Endothelial cell of umbilical vein (primary cell): ENCODE measurements around the gene CAT. TPM values are rescaled to one million over a fixed set of nuclear protein-coding genes. Genes with fewer than 3 reads are reported as not detected.

Source experiments
- BruUV-seq: library from RNA; stranded (reverse); fragments of 400-500 nt; replicated peaks from 2 replicates; lab custom pipeline; 2021; lab: Mats Ljungman, UMichigan
- CTCF ChIA-PET: fragments of 300-600, 350-600 bp; sonication (Branson Sonifier 250); formaldehyde crosslinking; loops from one replicate; lab custom pipeline; 2021; ENCODE audit warnings: antibody characterized with exemption, inconsistent platforms; lab: Charles Lee
- POLR2A ChIA-PET: fragments of 300-600, 350-600 bp; sonication (Branson Sonifier 250); formaldehyde crosslinking; loops from one replicate; lab custom pipeline; 2021; ENCODE audit warnings: antibody characterized with exemption, inconsistent platforms; lab: Charles Lee
- DNase-seq: peaks from one replicate; pipeline ENCODE4 v3.0.0-alpha.2; 2011; ENCODE audit warnings: low read depth, low spot score
- FAIRE-seq: peaks from 2 replicates; lab custom pipeline; 2011; peaks lifted over from hg19 to GRCh38; lab: Jason Lieb, UNC
- H2AFZ ChIP-seq: 2 replicates; pipeline ENCODE4 v1.6.0; 2012; ENCODE audit warnings: low read depth, low read length, control low read depth, inconsistent platforms
- H3K27ac ChIP-seq: 2 replicates; pipeline ENCODE4 v1.5.1; 2011; ENCODE audit warnings: low read depth, mild to moderate bottlenecking, control low read depth, low read length, moderate library complexity; ENCODE audit not compliant: insufficient read depth
- H3K27me3 ChIP-seq, 2 experiments: 2 replicates each; pipeline versions ENCODE4 v1.6.0 to v1.6.1; 2011; ENCODE audit warnings: low read length in 2 of 2, mixed read lengths in 1 of 2; ENCODE audit not compliant: control insufficient read depth in 2 of 2, insufficient read depth in 2 of 2
- H3K36me3 ChIP-seq, 2 experiments: 2 replicates in 1 of 2; 3 replicates in 1 of 2; pipeline ENCODE4 v1.5.1; 2011; ENCODE audit warnings: low read length in 2 of 2, mild to moderate bottlenecking in 1 of 2, moderate library complexity in 1 of 2; ENCODE audit not compliant: control insufficient read depth in 2 of 2, insufficient read depth in 2 of 2; ENCODE audit errors: extremely low read depth in 1 of 2
- H3K4me1 ChIP-seq: 3 replicates; pipeline ENCODE4 v1.5.1; 2011; ENCODE audit warnings: mild to moderate bottlenecking, low read length; ENCODE audit not compliant: control insufficient read depth, insufficient read depth; ENCODE audit errors: extremely low read depth
- H3K4me2 ChIP-seq: 2 replicates; pipeline ENCODE4 v1.6.1; 2011; ENCODE audit warnings: low read length, control low read depth, mixed read lengths; ENCODE audit not compliant: insufficient read depth
- H3K4me3 ChIP-seq, 3 experiments: fragments of 200-600 bp in 1 of 3; sonication (generic), shearing (Covaris generic) in 1 of 3; replicated peaks in 1 of 3; 2 replicates each; pipeline ENCODE4 v1.5.1; 2011 to 2016; ENCODE audit warnings: control low read depth in 3 of 3, low read length in 3 of 3, mild to moderate bottlenecking in 2 of 3, inconsistent platforms in 1 of 3, low read depth in 1 of 3, moderate library complexity in 1 of 3; ENCODE audit not compliant: insufficient read depth in 1 of 3
- H3K79me2 ChIP-seq: 2 replicates; pipeline ENCODE4 v1.6.0; 2012; ENCODE audit warnings: low read length, inconsistent platforms; ENCODE audit not compliant: control insufficient read depth, insufficient read depth
- H3K9ac ChIP-seq: replicated peaks from 2 replicates; pipeline ENCODE3; 2011; ENCODE audit warnings: low read length, control low read depth; ENCODE audit not compliant: insufficient read depth; ENCODE audit errors: extremely low read depth
- H3K9me1 ChIP-seq: replicated peaks from 3 replicates; pipeline ENCODE4 v1.6.0; 2011; ENCODE audit warnings: mild to moderate bottlenecking, low read length; ENCODE audit not compliant: control insufficient read depth, insufficient read depth; ENCODE audit errors: extremely low read depth
- H3K9me3 ChIP-seq: replicated peaks from 2 replicates; pipeline ENCODE4 v1.5.1; 2012; ENCODE audit warnings: low read length, inconsistent platforms; ENCODE audit not compliant: control insufficient read depth, insufficient read depth
- H4K20me1 ChIP-seq: replicated peaks from 2 replicates; pipeline ENCODE3; 2011; ENCODE audit warnings: mild to moderate bottlenecking, low read length; ENCODE audit not compliant: control insufficient read depth, insufficient read depth; ENCODE audit errors: extremely low read depth
- EZH2 ChIP-seq: IDR thresholded peaks from 2 replicates; pipeline ENCODE4 v1.6.1; 2012; ENCODE audit warnings: borderline replicate concordance, low read depth, mild to moderate bottlenecking, moderate library complexity, low read length, inconsistent platforms; ENCODE audit not compliant: severe bottlenecking
- FOS ChIP-seq: IDR thresholded peaks from 2 replicates; pipeline ENCODE4 v1.6.1; 2011; ENCODE audit warnings: mild to moderate bottlenecking, low read length, moderate library complexity, borderline replicate concordance; ENCODE audit not compliant: insufficient read depth
- GATA2 ChIP-seq: IDR thresholded peaks from 2 replicates; pipeline ENCODE4 v1.7.0; 2011; ENCODE audit warnings: low read depth, mild to moderate bottlenecking, moderate library complexity, mixed read lengths, low read length; ENCODE audit not compliant: insufficient read length, insufficient read depth
- JUN ChIP-seq: IDR thresholded peaks from 2 replicates; pipeline ENCODE4 v1.6.1; 2011; ENCODE audit warnings: borderline replicate concordance, low read depth; ENCODE audit not compliant: insufficient read length, insufficient read depth
- MYC ChIP-seq: IDR thresholded peaks from one replicate; pipeline ENCODE4 v1.6.1; 2011; ENCODE audit warnings: mild to moderate bottlenecking, low read depth, low read length
- POLR2A ChIP-seq: IDR thresholded peaks from 2 replicates; pipeline ENCODE4 v1.6.1; 2012; ENCODE audit warnings: low read depth, mild to moderate bottlenecking, control low read depth, low read length
- POLR2AphosphoS5 ChIP-seq: IDR thresholded peaks from 2 replicates; pipeline ENCODE4 v1.6.1; 2012; ENCODE audit warnings: low read depth, mild to moderate bottlenecking, control low read depth, low read length, moderate library complexity; ENCODE audit not compliant: insufficient read depth
- dilution Hi-C: fragments of 300-500 bp; cut with MboI; formaldehyde crosslinking; loops from one replicate; pipeline ENCODE4 v1.15.0; 2019; ENCODE audit warnings: low sequenced_read_pairs; ENCODE audit not compliant: extremely low pct_ligation_motif_present
- intact Hi-C: fragments of 100-400 bp; cut with micrococcal nuclease; formaldehyde crosslinking; loops from one replicate; pipeline ENCODE4 v1.10.0; 2022
- polyA plus RNA-seq, 4 experiments: library from polyadenylated mRNA; depleted of rRNA in 3 of 4; stranded (reverse) in 3 of 4; unstranded in 1 of 4; fragments of >200 nt; gene quantifications; 2 replicates each; pipeline versions ENCODE4 v1.2.1 to v1.2.3, GENCODE V29; 2011 to 2012; ENCODE audit warnings: missing spikeins in 1 of 4
- total RNA-seq: library from RNA; stranded (reverse); gene quantifications from 2 replicates; pipeline ENCODE4 v1.2.3, GENCODE V29; 2021
- TF ChIP-seq, protein P1 (sequence below), 2 donors: IDR thresholded peaks; 1 replicate in 1 of 2; 2 replicates in 1 of 2; pipeline ENCODE4 v1.5.1; 2011; ENCODE audit warnings: low read length in 2 of 2, mild to moderate bottlenecking in 2 of 2, moderate library complexity in 2 of 2, control low read depth in 1 of 2, inconsistent platforms in 1 of 2, low read depth in 1 of 2; ENCODE audit not compliant: insufficient read depth in 1 of 2; ENCODE audit errors: extremely low read depth in 1 of 2
- TF ChIP-seq, protein P2 (sequence below): IDR thresholded peaks from 2 replicates; pipeline ENCODE4 v1.6.1; 2011; ENCODE audit not compliant: insufficient read depth, insufficient read length

CAT gene
- total and polyA plus RNA-seq, 2 donors (not counting 3 experiments of a cell fraction or from before 2014, with no cell fraction given), result 32.7 to 50.5 TPM

DNA sequence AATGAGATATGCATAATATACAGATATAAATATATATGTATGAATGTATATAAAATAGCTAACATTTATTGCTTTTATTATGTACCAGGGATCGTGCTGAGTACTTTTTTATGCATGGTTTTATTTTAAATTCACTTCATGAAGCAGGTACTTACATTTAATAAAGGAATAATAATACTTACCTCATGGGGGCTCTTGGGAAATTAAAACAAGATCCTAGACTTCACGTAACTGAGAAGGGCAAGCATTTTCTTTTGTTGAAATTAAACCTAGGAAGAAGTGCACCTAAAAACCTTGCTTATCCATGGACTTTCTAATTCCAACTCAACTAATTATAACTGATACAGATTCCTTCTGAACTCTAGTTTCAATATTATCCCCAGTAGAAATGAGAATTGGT lies 40.9 kb upstream of the CAT start:
- Histone ChIP-seq H3K9ac (no peak overlapping the region), H3K4me3 (no peak overlapping the region), H3K36me3 (no peaks in the 10 kb centered on the region), H3K9me3 (no peaks in the 10 kb centered on the region), H3K4me2 (no peak overlapping the region), H4K20me1 (no peaks in the 10 kb centered on the region), H3K27me3 (no peaks in the 10 kb centered on the region), H3K4me1 (no peaks in the 10 kb centered on the region), H3K79me2 (no peaks in the 10 kb centered on the region), H3K27ac (no peak overlapping the region), H2AFZ (no peak overlapping the region), H3K9me1 (no peaks in the 10 kb centered on the region)
- POLR2A ChIA-PET, result no interaction called here
- BruUV-seq, result no TSS peak
- intact Hi-C loops, result no loop called here
- CTCF ChIA-PET, result no interaction called here
- dilution Hi-C loops, result no loop called here
- FAIRE-seq (no peak), DNase-seq (no peak)
- TF ChIP-seq POLR2AphosphoS5 (no peak), POLR2A (no peak), GATA2 (no peak), FOS (no peak), EZH2 (no peak), JUN (no peak), MYC (no peak)
- TF ChIP-seq, protein P1, sequence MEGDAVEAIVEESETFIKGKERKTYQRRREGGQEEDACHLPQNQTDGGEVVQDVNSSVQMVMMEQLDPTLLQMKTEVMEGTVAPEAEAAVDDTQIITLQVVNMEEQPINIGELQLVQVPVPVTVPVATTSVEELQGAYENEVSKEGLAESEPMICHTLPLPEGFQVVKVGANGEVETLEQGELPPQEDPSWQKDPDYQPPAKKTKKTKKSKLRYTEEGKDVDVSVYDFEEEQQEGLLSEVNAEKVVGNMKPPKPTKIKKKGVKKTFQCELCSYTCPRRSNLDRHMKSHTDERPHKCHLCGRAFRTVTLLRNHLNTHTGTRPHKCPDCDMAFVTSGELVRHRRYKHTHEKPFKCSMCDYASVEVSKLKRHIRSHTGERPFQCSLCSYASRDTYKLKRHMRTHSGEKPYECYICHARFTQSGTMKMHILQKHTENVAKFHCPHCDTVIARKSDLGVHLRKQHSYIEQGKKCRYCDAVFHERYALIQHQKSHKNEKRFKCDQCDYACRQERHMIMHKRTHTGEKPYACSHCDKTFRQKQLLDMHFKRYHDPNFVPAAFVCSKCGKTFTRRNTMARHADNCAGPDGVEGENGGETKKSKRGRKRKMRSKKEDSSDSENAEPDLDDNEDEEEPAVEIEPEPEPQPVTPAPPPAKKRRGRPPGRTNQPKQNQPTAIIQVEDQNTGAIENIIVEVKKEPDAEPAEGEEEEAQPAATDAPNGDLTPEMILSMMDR (IDR thresholded peaks at IDR 0.05; ENCODE audit: extremely low read depth in 1 of 2, insufficient read depth in 1 of 2, low read depth in 1 of 2, low read length in 2 of 2), result no peak
- TF ChIP-seq, protein P2, sequence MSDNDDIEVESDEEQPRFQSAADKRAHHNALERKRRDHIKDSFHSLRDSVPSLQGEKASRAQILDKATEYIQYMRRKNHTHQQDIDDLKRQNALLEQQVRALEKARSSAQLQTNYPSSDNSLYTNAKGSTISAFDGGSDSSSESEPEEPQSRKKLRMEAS, result no peak
